Stimulated activated CD8-positive, alpha-beta memory T cell treated with anti-CD3 and anti-CD28 coated beads, Interleukin-15, amount 100 ng/mL, for 4 hours (primary cell): Measurements from ENCODE around the gene RRAGC.
"Not testable (repeated sequence)": the region's sequence is repeated elsewhere in the genome, so short reads cannot be mapped to it uniquely, and the experiment has no call there.

Experiments
- DNase-seq, 2 donors: peaks; one replicate each; pipeline ENCODE4 v3.0.0-alpha.2; 2020; ENCODE audit warnings: low read depth in 2 of 2

Gene RRAGC

DNA sequence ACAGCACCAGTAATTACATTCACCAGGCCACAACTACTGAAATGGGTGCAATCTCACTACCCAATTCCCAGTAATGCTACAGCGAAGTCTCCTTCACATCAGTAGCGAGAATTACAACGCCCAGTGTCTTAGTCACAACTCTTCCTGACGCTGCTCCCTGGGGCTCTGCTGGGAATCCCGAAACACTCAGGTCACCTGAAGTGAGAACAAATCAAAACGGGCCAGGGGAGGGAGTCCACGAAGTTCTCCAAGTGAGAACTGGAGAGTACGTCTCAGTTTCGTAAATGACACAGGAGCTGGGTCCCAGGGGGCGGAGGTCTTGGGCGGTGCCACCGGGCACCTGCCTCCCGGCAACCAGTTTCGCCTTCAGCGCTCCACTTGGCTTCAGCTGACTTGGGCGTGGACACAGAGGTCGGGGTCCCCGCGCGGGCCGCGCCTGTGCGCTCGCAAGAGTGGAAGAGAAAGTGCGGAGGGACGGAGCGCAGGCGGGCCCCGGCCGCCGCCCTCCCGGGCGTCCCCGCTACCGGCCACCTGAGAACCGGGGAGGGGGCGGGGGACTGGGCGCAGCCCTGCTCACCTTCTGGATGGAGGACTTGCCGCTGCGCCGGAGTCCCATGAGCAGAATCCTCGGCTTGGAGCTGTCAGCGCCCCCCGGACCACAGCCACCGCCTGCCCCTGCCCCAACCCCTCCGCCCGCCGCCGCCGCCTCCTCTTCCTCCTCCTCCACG is 575 bp downstream of the RRAGC start:
- DNase-seq, result peak; percentile 9

- no peak for DNase-seq
Observed at GRCh38 chr1:38852780-38853179, 6.8 kb downstream of the RRAGC start.

DNA sequence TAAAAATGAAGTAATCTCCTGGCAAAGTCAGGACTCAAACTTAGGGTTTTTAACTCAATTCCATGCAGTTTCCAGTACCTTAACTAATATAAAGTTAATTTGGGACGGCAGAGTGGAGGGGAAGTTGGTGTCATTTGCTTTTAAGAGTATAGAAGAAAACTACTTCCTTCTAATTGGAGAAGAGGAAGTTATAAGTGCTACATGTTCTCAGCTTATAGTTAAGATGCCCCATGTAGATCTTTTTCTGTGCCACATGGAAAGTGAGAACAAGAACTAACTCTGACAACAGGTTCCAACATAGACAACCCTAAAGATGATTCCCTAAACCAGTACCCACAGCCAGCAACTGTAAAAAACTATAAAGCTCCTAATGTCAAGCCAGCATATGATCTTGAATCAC is 11.5 kb downstream of the RRAGC start:
- no peak for DNase-seq

DNA sequence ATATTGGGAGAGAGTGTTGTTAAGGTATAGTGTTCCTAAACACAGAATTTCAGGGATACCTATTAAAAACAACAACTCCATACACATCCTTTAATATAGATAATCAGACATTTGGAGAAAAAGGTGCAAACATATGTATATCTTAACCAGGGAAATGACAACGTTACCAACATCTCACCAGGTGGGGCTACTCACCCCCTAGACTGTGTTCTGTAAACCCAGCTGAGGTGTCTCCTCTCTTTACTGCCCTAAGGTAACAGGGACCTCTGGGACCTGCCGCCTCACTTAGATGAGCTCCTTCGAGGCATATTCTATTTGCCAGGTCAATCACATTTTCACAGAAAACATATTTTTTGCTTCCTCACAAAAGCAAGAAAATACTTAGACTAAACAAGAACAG is 13.4 kb downstream of the RRAGC start:
- DNase-seq, result no peak

- DNase-seq, result not testable (repeated sequence)
Observed at GRCh38 chr1:38845088-38845487, 14.5 kb downstream of the RRAGC start.

GRCh38 chr1:38840281-38840680 is 19.3 kb downstream of the RRAGC start:
- no peak for DNase-seq

- no peak for DNase-seq
Observed at GRCh38 chr1:38839363-38839762, 20.2 kb downstream of the RRAGC start.

DNA sequence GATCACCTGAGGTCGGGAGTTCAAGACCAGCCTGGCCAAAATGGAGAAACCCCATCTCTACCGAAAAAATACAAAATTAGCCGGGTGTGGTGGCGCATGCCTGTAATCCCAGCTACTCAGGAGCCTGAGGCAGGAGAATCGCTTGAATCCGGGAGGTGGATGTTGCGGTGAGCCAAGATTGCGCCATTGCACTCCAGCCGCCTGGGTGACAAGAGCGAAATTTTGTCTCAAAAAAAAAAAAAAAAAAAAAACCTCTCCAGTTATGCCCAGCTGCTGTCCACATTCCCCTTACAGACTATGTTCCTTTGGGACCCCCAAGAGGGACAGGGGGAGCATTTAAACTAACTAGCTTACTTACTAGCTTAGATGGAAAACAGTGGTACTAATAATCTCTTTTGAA is 23.3 kb downstream of the RRAGC start:
- DNase-seq, result not testable (repeated sequence)

DNA sequence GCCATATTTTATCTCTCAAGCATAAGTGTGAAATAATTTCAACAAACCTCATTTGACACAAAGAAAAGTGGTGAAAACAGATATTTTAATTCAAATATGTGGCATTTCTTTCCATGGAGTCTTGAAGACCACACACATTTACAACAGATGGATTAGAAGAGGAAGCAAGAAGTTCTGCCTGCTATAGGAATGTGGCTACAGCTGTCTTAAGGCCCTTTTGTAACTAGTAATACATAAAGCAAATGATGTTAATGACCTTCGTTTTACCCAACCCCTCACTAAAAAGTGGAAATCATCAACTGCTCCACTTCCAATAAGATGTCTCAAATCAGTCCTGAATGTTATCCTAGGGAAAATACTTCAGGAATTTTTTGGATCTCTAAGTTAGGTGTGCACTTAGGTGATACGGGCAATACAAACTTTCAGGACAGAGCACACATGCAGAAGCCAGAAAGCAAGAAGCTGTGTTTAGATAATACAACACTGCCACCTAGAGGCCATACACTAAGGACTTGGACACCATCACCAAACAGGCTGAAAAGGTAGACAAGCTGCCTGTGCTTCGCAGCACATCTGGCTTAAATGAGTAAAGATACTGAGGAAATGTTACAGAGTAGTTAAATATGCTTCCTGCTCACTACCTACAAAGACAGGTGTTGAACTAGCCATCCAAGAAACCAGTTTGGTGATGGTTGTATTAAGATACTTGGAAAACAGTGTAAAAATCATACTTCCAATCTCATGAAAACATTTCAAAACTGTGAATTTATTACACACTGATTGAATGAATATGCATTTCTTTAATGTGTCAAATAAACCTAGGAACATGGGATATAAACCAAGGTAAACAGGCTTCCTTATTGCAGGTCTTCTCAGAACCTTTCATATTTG is 24.4 kb downstream of the RRAGC start:
- DNase-seq, result peak in 1 of 2 donors; percentile 7

DNA sequence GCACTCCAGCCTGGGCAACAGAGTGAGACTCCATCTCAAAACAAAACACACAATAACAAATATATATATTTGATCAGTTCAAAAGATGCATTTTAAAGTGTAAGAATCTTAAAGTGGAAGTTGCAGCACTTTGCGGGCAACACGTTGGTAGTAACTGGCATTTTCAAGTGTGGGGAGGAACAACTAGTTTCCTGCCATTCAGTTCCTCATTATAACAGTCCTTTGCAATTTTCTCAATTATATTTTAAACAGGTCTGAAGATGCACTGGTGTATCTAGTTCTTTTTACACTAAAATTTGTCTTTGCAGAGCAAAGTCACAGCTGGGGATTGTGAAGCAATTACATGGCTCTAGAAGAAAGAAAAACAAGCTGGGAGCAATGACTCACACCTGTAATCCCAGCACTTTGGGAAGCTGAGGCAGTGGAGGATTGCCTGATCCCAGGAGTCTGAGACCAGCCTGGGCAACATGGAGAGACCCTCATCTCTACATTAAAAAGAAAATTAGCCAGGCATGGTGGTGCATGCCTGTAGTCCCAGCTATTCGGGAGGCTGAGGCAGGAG is 25.3 kb downstream of the RRAGC start:
- no peak for DNase-seq

GRCh38 chr1:38833146-38833545 is 26.4 kb downstream of the RRAGC start:
- no peak for DNase-seq

DNA sequence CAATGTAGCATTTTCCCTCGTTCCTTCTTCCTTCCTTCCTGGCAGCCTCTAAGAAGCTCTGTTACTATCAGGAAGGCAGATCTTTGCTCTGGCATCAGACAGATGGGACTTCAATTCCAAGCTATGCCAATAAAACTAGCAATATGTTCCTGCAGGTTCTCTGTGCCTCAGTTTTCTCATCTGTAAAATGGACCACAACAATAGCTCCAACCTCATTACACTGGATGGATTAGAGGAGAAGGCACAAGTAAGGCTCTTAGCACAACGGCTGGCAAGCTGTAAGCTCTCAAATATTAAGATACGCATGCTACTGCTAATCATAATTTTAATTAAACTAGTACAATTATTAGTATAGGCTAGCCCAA is 27.2 kb downstream of the RRAGC start:
- DNase-seq, result no peak

DNA sequence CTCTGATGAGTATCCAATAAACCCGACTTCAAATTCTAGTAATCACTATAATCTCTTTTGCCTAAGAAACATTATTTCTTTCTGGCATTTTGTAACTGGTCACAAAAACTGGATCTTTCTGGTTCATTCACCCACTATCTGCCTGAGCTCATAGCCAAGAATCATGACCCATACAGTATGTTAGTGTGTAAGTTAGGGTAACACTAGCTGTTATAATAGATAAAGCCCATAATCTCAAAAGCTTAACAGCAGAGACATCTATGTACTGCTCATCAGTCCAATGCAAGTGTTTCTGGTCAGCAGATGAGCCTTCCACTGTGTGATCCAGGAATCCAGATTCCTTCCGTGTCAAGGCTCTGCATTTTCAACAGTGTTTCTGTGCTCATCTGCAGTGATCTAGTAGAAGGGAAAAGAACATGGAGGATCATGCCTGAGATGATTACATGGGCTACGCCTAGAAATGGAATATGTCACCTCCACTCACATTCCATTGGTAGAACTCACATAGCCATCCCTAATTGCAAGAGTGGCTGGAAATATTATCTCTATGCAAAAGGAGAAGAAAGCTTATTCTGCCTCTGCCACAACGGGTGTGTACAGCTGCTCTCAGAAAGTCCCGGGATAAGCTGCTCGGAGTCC is 27.7 kb downstream of the RRAGC start:
- DNase-seq, result no peak

- DNase-seq, result no peak
Observed at GRCh38 chr1:38829368-38829767, 30.2 kb downstream of the RRAGC start.

DNA sequence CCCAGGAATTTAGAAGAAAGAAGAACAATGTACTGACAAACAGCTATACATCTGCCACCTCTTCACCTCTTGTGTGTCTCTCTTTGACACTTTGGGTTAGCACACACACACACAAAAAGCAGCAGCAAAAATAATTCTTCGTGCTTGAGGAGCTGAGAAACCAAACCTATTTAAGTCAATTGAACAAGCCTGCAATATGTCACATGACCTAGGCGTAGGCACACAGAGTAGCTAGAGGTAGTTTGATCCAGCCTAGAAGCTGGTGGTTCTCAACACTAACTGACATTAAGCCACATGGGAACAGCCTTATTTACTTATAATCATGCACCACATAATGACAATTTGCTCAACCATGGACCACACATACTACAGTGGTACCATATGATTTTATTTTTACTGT is 32.3 kb downstream of the RRAGC start:
- no peak for DNase-seq

DNA sequence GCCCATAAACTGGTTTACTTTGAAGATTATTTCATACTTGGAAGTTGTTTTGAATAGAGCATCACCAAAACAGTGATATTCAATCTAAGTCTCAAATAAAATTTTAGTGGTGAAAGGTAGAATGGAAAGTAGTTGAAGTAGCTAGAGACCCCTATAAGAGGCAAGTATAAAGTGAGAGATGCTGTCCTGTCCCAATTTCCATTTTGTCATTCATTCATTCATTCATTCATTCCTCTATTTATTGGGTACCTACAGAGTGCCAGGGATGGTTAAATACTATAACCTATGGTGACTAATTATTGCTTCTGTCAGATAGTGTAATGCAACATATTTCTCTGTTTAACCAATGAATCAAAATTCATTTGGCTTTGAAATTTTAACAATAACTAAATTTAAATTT is 32.7 kb downstream of the RRAGC start:
- no peak for DNase-seq

DNA sequence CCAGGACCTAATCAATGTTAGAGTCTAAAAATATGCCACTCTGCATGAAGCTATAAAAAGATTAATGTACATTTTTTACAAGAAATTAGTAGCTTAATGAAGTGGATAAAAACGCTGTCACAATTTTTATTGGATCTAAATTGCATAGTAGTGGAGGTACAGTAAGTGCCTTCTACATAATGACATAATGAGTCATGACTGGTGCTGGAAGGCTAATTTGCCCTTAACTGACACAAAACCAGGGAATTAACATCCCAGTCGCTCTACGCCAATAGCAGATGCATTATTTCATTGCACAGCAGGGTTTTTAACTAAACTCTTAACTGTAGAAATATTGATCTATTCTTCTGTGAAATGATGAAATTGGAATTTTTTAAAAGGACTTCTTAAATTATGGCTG is 33.3 kb downstream of the RRAGC start:
- no peak for DNase-seq

DNA sequence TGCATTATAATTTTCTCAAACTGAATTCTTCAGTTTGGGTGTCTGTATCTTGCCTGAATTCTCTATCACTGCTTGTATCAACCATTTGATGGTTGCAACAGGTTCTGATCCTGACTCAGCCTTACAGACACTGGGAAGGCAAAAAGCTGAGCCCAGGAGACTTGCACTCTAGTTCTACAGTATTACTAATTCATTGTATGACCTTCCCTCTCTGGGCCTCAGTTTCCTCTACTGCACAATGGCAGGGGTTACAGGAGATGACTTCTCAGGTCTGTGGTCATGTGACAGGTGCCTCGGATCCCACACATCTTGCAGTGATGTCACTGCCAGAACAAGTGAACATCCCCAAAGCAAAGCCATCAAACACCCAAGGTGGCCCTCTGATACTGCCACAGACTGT is 38.7 kb downstream of the RRAGC start:
- no peak for DNase-seq

GRCh38 chr1:38819516-38819915 is 40.1 kb downstream of the RRAGC start:
- DNase-seq, result no peak

GRCh38 chr1:38819040-38819439 is 40.5 kb downstream of the RRAGC start:
- DNase-seq, result no peak

DNA sequence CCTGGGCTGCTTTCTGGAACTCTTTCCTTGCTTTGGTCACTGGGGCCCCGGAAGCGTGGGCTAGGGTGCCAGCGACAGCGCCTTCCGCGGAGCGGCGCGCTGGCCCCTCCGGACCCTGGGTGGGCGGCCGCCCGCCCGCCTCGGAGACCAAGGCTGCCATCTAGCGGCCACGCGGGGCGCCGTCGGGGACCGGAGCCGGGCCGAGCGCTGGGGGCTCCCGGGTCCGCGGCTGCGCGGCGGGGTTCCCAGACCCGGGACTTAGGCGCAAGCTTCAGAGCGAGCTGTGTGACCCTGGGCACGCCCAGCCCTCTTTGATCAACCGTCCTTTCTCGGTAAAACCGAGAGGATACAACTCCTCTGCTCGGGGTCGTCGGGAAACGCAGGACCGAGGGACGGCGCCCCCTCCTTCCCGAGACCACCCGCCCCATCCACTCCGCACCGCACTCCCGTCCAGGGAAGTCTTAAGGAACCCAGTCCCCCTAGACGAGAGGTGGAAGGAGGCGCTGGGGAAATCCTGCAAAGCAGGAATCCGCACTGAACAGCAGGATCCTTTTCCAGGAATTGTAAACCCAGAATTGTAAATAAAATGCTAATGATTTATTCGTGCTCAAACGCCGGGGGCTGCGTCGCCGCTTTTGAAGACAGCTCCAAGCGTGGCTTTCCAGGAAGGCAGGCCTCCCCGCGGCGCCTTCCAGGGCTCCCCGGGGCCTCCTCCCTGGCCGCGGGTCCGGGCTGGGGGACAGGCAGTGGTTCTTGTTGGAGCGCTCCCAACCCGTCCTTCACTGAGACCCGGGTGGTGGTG is 41.2 kb downstream of the RRAGC start:
- peak in 1 of 2 donors; percentile 9 for DNase-seq
